Germinal center (tissue), 1 donor: ENCODE measurements around the gene RMND5B.
"Not testable (repeated sequence)": the region's sequence is repeated elsewhere in the genome, so short reads cannot be mapped to it uniquely, and the experiment has no call there.

Experiments
- DNase-seq: peaks from one replicate; pipeline ENCODE4 v3.0.0; 2012; ENCODE audit warnings: mixed read lengths, low spot score

Gene RMND5B

DNA sequence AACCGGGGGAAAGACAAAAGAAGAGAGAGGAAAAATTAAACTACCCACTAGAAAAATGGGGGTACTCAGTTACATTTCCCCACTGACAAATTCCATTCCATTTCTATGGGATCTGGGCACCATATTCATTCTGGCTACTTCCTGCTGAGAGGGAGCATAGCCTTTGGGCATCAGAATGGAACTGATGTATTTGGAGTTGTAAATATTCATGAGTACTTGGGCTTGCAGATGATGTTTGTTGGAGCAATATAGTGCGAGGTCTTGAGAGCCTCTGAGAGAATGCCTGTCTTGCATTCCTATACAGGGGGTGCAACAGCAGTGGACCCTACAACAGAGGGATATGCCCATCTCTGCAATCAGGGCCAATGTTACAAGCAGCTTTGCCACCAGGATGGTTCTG, 39.6 kb downstream of the RMND5B start:
- no peak for DNase-seq

GRCh38 chr5:178174456-178174855, 43.6 kb downstream of the RMND5B start:
- DNase-seq = no peak

DNA sequence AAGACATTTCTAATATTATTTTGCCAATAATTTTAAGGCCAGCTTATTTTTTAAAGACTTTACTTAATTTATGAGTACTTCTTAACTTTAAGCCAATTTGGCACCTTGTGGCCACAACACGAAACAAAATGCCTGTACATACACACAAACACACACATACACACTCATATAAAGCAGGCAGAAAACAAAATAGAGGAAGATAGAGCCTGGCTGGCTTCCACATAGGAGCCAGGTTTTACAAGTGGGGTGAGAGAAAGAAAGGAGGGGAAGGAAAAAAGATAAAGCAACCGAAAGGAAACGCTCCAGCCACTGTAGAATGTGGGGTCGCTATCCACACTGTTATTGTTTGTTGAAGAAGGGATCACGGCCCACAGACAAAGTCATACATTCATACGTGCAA, 46.0 kb downstream of the RMND5B start:
- DNase-seq = no peak

DNA sequence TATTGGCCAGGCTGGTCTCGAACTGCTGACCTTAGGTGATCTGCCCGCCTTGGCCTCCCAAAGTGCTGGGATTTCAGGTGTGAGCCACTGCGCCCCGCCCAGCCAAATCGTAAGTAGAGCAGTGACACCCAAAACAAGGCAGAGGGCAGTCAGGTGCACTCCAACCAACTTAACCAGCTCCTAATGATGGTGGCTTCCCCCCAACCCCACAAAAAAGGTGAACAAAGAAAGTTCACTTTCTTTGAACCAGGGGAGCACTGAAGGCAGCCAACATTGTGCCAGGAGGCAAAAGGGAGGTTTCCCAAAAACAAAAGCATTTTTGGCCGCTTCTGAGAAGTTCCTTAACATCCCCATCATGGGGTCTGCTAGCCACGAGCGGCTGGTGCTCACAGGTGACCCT, 46.8 kb downstream of the RMND5B start:
- no peak for DNase-seq

DNA sequence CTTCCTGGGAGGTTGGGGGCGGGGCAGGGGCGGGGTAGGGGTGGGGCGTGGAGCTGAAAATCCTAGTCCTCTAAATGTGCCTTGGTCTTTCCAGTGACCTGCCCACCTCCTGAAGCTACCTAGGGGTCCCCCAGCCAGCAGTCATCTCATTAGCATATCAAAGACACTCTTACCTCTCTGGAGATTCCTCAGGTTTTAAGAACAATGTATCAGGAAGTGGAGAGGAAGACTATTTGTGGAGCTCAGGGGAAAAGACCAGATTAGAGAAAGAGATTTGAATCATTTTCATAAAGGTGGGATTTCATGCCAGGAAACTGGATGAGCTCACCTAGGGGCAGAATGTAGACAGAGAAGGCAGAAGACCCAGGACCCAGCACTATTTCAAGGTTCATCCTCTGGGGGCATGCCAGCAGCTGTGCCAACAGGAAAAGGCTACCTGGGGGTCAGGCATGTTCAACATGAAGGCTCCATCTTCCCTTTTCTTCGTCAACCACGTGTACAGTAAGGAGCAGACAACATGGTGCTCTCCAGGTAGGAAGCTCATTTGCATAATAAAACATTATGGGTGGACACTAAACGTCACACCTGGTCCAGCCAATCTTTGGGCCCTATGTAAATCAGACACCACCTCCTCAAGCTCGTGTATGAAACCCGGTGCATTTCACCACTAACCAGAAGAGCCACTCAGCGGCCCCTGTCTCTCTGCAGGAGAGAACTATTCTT, 49.5 kb downstream of the RMND5B start:
- DNase-seq = no peak

- no peak for DNase-seq
These were observed 51.5 kb downstream of the RMND5B start for GRCh38 chr5:178182158-178182876.

DNA sequence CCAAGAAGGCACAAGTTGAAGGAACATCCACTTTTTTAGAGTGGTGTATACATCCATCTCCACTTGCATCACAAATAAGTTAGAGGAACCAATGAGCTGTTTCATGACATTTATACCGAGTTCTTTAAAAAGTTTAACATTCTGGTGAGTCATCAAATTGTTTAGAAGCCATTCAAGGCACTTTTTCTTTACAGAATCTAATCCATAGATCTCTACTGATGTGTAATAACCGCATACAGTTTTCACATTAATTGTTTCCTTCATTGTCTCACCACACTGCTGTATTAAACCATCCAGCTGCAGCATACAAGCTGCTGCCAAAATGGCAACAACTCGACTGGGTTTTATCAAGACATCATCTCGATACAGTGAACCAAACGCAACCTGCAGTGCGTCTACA, 55.6 kb downstream of the RMND5B start:
- no peak for DNase-seq

GRCh38 chr5:178187014-178187413, 56.2 kb downstream of the RMND5B start, which contains the start of gene GMCL2:
Gene GMCL2, minus strand, starts transcription at chr5:178187371. Its CDS starts 72 bp downstream, at chr5:178187299.
- no peak for DNase-seq

GRCh38 chr5:178189433-178189832, 58.6 kb downstream of the RMND5B start:
- no peak for DNase-seq

DNA sequence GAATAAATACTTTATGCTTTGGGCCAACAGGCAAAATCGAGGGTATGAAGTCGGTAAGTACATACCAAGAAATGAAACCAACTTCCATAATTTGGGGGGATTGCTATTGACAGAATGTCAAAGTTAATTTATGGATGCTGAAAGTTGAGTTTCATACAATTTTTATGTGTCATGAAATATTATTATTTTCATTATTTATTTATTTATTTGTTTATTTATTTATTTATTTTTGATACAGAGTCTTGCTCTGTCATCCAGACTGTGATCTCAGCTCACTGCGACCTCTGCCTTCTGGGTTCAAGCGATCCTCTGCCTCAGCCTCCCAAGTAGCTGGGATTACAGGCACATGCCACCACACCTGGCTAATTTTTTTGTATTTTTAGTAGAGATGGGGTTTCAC, 60.8 kb downstream of the RMND5B start:
- no peak for DNase-seq

DNA sequence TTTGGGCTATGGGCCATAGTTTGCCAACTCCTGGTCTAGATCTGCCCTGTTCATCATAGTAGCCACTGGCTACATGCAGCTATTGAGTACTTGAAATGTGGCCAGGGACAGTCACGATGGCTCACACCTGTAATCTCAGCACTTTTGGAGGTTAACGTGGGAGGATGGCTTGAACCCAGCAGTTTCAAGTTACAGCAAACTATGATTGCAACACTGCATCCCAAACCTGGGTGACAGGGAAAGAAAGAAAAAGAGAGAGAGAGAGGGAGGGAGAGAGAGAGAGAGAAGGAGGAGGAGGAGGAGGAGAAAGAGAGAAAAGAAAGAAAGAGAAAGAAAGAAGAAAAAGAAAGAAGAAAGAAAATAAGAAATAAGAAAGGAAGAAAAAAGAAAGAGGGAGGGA, 61.4 kb downstream of the RMND5B start:
- no peak for DNase-seq

GRCh38 chr5:178192787-178193186, 62.0 kb downstream of the RMND5B start:
- no peak for DNase-seq

DNA sequence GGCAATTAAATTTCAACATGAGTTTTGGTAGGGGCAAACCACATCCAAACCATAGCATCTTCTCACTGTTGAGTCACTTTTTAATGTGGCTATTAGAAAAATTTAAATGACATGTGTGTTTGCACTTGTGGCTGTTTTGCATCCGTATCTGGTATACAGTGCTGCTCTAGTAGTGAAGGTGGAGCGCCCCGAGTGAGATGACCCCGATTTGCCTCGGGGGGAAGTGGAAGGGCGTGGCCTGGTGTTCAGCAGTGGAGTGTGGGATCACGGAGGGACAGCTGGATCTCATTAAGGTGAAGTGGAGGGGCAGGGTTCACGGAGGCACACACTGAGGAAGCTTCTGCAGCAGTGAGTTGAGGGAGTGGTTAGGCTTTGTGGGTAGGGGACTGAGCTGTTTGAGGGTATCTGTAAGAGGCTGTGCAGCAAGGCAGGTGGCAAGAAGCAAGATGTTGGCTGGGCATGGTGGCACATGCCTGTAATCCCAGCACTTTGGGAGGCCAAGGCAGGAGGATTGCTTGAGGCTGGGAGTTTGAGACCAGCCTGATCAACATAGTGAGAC, 62.5 kb downstream of the RMND5B start:
- DNase-seq = no peak

DNA sequence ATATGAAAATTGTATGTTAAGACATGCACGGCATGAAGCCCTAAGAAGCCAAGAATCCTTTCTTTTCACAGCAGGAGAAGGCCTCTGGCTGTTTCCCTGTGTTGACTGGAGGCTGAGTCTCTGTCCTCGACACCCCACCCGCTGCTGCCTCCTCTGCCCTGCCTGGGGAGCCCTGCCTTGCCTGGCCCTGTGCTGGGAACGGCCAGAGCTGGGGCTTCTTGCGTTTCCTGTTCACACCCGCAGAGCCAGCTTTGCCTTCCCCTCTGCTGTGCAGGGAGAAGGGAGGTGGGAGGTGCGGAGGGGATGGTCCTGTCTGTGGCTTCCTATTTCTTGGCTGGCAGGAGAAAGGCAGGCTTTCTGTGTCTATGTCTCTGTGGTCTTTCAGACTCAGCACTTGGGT, 63.2 kb downstream of the RMND5B start:
- no peak for DNase-seq

GRCh38 chr5:178196281-178196812, 65.5 kb downstream of the RMND5B start:
- no peak for DNase-seq

- no peak for DNase-seq
These were observed 66.2 kb downstream of the RMND5B start for GRCh38 chr5:178196986-178197385.

GRCh38 chr5:178198151-178198550, 67.3 kb downstream of the RMND5B start:
- DNase-seq = not testable (repeated sequence)

GRCh38 chr5:178198706-178199105, 67.9 kb downstream of the RMND5B start:
- DNase-seq = no peak

DNA sequence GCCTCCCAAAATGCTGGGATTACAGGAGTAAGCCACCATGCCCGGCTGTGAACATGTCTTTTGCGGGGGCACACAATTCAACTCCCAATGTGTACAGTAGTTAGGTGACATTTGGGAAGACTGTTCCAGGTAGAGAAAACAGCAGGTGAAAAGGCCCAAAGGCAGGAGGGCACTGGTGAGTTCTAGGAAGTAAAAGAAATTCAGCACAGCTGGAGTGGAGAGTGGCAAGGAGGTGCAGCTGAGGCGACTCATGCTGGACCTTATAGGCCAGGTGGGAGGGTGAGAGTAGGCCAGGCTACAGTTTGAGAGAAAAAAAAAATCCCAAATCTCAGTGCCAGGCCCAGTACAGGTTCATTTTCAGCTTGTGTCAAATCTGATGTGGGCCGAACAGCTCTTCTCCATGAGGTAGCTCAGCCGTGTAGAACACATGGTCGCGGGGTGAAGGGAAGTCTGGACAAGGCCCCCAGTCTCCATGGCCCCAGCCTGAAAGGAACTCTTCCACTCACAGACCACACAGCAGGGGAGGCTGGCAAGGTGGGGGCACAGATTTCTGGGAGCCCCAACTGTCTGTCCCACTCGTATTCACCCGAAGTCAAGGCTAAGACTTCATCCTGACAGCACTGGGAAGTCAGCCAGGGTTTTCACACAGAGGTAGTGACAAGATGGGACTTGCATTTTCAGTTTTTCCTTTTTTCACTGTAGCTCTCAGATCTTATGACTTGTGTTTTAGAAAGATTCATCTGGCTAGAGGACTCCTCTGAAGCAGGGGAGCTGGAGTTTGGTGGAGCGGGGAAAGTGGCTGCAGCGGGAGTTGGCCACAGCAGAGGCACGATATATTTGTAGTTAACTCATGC, 69.0 kb downstream of the RMND5B start:
- no peak for DNase-seq
